ENCODE measurements around the gene CTDSPL.

Gene CTDSPL

DNA sequence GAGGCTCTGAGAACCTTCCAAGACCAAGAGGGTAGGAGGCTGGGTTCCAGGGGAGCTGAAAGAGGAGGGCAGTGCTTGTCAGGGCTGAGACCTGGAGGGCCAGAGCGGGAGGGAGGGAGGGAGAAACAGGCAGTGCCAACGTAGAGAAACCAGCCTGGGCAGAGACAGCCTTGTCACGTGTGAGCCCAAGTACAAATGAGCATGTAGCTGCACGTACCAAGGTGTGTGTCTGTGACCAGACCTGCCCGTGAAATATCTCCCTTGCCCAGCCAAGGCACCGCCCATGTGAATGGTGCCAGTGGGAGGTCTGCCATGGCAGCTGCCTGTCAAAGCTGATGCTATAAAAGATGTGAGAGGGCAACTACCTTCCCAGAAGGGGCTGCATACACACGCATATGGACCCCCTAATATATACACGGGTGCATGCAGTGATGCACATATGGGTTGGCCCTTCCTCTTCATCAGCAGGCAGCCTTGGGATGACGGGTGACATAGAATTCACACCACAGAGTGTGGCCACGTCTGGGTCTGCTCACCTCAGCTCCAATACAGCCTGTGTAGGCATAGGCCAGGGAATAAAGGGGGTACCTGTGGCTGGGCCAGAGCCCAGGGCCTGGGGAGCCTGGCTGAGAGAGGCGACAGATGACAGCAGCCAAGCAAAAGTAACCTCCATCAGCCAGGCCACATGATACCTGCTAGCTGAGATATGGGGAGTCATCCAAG lies 7.8 kb upstream of the CTDSPL start:
- DNase-seq (ENCODE audit: low read depth): no peak

DNA sequence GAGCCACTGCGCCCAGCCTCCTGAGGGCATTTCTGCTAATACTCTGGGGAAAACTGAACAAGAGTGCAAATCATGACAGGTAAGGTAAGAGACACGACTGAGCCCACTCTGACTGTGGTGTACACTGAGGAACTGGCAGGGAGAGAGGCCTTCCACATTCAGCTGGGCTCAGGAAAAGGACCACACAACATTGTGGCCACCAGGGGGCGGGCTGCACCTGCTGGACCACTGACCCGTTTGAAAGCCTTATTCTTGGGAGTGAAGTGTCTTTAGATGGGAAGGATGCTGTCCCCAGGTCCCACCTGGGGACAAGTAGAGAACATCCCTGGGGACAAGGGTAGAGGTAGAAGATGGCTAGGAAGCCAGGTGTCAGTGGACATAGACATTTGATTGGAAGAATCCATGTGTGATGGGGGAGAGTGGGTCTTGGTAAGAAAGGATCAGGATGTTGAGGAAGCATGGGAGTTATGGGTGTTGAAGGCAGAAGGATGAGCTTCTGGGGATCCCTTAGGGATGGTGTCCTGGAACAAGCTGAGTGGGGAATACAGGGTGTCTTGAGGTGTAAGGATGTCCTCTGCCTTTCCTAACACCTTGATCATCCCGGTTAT lies 6.2 kb upstream of the CTDSPL start:
- DNase-seq (ENCODE audit: low read depth): peak; percentile 56

DNA sequence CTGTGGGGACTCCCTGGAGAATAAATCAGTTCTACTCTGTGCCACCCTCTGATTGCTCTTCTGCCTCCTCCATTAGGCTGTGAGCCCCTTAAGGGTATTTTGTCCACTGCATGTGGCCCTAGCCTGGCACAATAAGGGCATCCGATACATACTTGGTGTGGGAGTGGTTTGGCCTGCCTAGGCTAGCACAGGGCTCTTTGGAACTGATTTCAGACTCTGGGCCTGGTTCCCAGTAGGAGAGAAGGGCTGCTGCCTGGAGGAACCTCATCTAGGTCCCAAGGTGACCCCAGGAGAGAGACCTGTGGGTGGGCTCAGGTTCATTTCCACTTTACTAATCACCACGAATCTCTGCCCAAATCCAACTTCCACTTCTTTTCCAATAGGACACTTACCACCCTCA lies 5.3 kb upstream of the CTDSPL start:
- no peak for DNase-seq (ENCODE audit: low read depth)

DNA sequence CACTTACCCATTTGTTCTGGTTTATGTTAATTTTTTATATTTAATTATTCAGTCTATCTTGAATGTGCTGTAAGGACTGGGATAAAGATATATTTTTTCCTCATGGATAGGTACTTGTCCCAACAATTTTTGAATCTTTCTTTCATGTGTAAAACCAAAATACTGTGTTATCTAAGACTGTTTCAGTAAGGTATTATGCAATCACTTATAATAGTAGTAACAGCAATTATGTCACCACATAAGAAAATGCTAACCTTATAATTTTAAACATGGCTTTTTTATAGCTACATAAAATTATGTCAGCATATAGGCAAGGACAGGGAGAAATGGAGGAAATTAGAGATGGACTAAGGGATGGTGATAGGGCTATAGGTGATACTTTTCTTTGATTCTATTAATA lies 2.9 kb upstream of the CTDSPL start:
- DNase-seq (ENCODE audit: low read depth): no peak

DNA sequence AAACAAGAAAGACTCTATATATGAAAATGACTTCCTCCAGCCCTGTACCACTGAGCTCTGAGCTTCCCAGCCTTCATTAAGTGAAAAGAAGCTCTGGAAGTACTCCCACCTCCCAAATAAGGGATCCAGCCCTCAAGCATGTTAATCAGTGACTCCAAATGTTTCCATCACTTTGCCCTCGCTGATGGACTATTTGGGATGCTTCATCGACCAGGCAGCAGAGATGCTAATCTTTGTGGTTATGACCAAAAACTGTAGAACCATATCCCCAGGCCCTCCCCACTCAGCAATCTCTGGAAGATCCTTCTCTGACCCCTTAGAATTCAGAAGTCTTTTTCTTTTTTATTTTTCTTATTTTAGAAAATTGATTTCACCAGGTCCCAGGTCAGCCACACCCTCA lies 2.3 kb upstream of the CTDSPL start:
- DNase-seq (ENCODE audit: low read depth): no peak

DNA sequence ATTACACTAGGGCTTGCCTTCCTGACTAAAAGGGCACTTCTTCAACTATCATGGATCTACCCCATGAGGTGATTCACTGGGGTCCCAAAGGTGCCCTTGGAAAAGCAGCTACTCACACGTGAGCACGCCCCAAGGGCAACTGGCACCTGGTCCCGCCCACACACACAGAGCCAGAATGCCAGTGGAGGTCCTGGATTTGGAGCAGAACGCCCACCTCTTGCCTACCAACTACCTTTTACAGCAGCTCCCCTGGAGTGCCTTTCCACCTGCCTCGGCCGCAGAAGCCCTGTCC lies 1.8 kb upstream of the CTDSPL start:
- no peak for DNase-seq (ENCODE audit: low read depth)

DNA sequence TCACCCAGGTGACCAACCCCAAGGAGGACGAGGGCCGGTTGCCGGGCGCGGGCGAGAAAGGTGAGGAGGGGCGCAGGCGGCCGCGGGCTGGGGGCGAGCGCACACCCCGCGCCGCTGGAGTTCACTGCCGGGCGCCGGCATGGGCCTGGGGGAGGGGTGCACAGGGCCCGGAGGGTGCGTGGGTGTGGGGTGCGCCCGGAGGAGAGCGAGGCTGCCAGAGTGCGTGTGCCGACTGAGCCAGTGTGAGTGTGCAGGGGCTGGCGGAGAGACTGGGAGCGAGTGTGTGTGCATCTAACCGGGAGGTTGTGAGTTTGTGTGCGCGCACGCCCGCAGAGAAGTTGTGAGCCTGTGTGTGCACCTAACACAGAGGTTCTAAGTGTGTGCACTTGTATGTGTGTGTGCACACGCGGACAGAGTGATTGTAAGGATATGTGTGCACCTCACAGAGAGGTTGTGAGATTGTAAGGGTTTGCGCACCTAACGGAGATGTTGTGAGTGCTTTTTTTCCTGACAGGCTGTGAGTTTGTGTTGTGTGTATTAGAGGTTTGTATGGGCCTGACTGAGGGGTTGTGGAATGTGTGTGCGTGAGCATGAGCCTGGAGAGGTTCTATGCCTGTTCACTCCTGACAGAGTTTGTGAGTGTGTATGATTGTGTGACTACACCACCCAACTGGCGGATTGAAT lies 681 bp downstream of the CTDSPL start:
- DNase-seq (ENCODE audit: low read depth): peak; percentile 22

DNA sequence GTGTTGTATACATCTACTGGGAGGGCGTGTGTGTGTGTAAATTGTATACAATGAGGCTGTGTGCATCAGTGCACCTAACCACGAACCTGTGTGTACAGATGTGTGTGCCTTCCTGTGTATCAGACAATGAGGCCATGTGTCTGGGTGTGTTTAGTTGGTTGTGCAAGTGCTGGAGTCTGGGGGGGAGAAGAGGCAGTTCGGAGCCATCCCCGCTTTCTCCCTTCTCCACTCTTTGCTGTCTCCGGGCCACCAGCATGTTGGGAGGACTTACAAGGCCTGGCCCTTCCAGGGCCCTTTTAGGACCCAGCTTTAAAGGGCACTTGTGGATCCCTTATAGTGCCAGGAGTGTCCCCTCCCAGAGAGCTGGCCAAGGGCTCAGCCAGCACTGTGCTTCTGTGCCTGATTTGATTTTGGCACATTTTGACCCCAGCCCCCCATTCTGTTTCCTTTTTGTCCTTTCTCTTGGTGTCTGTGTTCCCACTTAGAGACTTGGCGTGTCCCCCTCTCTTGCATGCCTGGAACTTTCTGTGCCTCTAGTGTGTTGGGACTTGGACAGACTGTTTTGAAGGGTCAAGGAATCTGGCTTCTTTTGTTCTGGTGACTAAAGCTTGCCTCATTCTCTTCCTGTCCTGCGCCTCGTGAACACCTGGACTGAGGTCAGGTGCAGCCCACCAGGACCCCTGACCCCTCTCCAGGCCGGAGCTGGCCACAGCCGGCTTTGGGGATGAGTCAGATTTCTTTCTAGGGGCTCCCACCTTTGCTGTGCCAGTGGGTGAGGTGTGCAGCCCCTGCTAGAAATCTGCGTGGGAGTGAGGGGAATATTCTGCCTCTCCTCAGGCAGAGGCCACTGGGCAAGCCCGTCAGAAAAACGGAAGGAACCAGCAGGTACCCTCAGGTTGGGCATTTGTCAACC lies 1.5 kb downstream of the CTDSPL start:
- no peak for DNase-seq (ENCODE audit: low read depth)

DNA sequence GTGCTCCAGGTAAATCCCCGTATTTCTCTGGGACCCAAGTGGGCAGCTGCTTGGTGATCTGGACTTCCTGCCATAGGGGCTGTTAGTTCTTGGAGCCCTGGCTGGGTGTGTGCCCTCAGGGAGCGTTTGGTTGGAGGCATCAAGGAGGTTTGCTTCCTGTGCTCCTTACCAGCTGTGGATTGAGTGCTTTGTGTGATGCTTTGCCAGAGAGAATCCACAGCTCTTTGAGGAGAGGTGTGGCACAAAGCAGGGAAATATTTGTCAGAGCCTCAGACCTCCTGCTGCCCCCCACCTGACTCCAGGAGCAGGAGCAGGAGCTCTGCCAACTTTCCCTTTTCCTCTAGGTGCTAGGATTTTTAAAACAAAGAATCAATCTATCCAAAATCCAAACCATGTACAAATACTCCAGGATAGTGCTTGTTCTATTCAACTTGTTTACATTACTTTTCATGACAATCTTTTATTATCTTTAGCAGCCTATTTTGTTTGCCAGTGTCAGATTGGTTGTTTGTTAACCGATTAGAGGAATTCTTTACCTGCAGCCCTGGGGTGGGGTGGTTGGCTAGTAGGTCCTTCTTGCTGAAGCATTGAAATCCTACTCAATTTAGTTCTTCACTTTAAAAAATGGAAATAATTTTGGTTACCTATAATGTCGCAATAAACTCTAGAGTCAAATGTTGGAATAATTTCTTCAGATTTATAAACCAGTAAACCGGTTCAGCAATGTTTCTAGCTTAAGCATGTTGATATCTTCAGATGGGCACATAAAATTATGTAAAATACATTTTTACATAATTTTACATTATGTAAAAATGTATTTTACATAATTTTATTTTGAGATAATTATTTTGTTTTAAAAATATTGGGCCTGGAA lies 2.5 kb downstream of the CTDSPL start:
- DNase-seq (ENCODE audit: low read depth): no peak

DNA sequence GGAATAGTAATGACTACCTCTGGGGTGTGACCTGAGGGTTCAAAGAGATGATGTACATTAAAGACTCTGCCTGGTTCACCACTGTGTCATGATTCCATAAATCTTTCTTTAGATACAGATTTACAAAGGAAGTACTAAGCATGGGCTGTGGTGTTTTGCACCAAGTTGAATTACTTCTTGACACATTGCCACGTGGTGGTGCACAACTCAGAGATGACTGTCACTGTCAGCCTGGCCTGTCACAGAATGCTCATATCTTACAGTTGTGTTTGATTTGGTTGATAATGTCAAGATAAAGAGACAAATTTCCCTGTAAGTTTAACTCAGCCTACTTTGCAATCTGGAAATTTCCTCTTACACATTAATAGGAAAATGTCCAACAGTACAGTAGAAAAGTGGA lies 3.2 kb downstream of the CTDSPL start:
- DNase-seq (ENCODE audit: low read depth): no peak

DNA sequence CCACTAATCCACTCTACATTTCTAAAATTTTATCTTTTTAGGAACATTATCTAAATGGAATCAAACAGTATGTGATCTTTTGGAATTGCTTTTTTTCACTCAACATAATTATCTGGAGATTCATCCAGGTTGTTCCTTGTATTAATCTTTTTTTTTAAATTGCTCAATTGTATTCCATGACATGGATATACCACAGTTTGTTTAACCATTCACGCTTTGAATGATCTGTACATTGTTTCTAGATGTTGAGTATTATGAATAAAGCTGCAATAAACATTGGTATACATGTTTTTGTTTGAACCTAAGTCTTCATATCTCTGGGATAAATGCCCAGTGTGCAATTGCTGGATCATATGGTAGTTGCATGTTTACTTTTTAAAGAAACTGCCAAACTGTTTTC lies 5.5 kb downstream of the CTDSPL start:
- DNase-seq (ENCODE audit: low read depth): no peak

DNA sequence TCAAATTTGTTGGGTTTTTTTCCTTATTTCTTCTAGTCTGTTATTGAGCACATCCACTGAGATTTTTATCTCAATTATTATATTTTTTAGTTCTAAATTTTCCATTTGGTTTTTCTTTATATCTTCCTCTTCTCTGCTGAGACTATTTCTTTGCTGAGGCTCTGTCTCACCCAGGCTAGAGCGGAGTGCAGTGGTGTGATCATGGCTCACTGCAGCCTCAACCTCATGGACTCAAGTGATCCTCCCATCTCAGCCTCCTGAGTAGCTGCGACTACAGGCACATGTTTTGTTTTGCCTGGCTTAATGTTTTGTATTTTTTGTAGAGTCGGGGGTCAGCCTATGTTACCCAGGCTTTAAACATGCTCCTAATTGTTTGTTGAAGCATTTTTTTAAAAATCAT lies 10.2 kb downstream of the CTDSPL start:
- no peak for DNase-seq (ENCODE audit: low read depth)

DNA sequence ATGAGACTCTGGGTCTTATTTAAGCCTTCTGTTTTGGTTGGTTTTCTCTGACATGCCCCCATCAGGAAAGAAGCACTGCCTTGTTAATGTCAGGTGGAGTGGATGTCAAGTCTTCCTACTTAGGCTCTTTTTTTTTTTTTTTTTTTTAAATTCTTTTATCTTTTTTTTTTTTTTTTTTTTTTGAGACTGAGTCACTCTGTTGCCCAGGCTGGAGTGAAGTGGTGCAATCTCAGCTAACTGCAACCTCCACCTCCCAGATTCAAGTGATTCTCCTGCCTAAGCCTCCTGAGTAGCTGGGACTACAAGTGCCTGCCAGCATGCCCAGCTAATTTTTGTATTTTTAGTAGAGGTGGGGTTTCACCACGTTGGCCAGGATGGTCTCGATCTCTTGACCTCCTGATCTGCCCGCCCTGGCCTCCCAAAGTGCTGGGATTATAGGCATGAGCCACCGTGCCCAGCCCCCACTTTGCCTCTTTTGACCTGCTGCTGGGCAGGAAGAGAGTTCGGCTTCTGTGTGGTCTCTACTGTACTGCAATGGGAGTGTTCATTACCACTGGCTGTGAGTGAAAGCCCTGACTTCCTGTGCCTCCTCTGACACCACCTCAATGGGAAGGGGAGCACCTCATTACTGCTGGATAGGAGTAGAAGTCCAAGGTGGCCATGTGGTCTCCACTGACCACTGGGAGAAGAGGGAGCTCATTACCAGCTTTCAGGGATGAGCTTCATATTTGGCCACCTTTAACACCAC lies 10.9 kb downstream of the CTDSPL start:
- DNase-seq (ENCODE audit: low read depth): no peak

DNA sequence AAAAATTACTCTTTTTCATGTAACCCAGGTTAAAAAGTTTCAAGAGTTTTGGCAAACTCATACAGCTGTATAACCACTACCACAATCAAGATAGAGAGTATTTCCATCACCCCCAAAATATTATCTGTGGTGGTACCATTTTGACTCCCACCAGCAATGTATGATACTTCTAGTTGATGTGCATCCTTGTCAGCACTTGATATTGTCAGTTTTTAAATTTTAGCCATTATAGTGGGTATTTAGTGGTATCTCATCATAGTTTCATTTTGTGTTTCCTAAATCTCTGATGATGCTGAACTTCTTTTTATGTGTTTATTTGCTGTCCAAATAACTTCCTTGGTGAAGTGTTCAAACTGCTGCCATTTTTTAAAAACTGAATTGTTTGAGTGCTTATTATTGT lies 14.6 kb downstream of the CTDSPL start:
- DNase-seq (ENCODE audit: low read depth): no peak

DNA sequence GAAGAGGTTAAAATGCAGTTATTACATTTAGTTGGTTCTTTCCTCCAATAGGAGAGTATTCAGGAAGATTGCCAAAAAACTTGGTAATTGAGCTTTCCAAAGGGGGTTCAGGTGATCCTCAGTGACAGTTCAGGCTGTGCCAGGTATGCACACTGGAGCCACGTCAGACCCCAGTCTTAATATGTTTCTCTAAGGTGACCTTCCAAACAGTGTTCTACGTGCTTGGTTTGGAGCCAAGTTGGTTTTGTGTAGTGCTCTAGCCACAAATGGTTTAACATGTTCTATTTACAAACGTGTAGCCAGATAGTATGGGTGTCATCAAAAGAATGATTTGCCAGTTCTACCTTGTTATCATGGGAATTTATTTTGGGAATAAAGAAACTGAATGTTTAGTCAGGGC lies 21.0 kb downstream of the CTDSPL start:
- DNase-seq (ENCODE audit: low read depth): no peak

DNA sequence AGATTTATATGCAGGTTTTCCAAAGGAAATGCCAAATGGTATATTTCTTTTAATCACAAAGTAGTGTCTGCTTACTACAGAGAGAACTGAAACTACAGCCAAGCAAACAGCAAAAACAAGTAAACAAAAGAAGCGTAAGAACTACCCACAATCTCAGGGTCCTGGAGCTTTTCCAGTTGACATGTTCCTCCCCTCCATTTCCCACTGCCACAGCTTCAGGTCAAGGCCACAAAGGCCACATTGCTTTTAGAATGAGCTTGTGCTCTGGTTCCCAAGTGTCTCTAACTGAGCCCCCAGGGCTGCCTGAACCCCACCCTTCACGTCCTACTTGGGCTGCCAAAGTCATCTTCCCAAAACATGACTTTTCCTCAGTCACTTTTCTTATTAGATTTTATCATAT lies 24.1 kb downstream of the CTDSPL start:
- no peak for DNase-seq (ENCODE audit: low read depth)

DNA sequence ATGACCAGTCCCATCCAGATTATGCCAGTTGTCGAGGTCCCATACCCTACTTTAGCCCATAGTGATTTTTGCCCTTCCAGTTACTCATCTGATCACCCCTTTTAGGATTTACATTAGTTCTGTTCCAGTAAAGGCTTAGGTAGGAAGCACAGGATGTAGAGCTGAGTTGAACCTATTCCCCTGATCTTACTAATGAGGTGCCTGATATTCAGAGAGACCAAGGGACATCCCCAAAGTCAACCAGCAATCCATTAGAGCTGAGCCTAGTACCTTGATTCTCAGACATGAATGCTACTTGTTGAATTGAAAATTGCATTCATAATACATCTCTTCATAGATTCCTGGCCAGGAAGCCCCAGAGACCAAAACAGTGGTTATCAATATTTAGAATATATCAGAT lies 24.7 kb downstream of the CTDSPL start:
- no peak for DNase-seq (ENCODE audit: low read depth)

DNA sequence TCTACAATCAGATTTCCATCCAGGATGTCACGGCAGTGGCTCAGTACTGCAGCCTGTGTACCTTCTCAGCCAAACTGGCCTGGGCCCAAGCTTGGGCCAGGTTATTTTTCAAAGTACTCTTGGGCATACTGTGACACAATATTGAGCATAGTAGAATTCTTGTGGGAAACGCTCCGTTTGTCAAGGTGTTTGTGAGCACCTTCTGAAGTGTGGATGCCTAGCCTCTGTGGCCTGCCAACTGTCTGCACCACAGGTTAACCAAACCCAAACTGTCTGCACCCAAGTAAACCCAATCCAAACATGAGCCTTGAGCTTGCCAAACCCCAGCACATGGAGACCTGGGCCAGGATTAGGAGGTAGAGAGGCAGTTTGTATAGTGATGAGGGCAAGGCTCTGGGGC lies 25.4 kb downstream of the CTDSPL start:
- no peak for DNase-seq (ENCODE audit: low read depth)

DNA sequence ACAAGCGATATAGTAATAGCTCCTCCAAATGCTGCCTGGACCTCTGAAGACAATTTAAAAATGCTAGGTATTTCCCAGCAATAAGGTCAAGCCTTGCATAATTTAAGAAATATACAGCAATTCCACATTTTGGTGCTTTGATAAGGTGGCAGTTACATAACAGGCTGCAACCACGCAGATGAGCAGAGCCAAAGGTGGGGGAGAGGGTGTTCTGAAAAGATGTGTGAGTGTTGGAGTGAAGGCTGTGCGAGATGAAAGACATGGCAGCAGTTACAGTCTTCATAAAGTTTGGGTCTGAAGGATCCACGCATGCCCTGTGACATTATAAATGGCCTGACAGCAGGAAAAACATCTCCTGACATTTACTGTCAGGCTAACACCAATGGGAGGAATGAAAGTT lies 26.1 kb downstream of the CTDSPL start:
- no peak for DNase-seq (ENCODE audit: low read depth)

DNA sequence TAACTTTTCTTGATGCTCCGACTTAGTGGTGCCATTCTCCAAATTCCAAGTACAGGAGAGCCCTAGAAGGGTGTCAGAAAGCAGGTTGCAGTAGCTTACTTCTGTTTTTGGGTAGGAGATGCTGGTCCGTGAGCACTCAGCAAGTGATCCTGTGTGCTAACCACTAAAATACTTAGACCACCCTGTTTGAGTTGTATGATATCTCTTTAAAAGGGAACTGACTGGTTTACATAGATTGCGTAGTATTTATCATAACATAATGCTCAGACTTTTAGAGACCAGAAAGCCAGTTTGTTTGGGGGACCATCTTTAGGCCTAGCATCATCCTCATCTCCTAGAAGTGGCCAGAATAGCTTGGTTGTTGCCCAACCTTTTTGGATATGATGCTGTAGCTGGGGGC lies 26.7 kb downstream of the CTDSPL start:
- no peak for DNase-seq (ENCODE audit: low read depth)

DNA sequence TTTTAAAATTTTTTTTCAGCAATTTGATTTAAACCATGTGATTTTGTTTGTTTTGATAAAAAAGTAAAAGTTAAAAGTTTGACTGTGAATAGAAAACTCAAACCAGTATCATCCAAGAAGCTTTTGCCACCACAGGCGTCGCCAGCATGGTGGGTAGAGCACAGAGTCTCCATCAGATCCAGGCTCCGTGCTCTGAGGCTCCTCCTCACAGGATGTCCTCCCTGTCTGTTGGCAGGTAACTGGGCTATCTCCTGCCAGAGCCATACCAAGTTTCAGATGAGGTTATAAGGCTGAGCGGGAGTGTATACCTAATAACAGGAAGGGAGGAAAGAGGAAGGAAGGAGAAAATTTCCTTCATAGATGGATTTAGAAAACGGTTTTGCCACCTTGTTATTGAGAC lies 28.8 kb downstream of the CTDSPL start:
- no peak for DNase-seq (ENCODE audit: low read depth)
